GM08714 (cell line): Measurements from ENCODE around the gene ADIPOR2.
"Not testable (repeated sequence)": the region's sequence is repeated elsewhere in the genome, so short reads cannot be mapped to it uniquely, and the experiment has no call there.

Experiments used
- H3K4me3 ChIP-seq: fragments of 200-500 bp; sonication (Bioruptor generic); 2 replicates; pipeline ENCODE4 v1.5.1; 2014; ENCODE audit warnings: mild to moderate bottlenecking, low read length, inconsistent platforms
- ZNF274 ChIP-seq: IDR thresholded peaks from 2 replicates; pipeline ENCODE4 v1.6.1; 2012; ENCODE audit warnings: mild to moderate bottlenecking, low read depth, low read length

ADIPOR2 gene

DNA sequence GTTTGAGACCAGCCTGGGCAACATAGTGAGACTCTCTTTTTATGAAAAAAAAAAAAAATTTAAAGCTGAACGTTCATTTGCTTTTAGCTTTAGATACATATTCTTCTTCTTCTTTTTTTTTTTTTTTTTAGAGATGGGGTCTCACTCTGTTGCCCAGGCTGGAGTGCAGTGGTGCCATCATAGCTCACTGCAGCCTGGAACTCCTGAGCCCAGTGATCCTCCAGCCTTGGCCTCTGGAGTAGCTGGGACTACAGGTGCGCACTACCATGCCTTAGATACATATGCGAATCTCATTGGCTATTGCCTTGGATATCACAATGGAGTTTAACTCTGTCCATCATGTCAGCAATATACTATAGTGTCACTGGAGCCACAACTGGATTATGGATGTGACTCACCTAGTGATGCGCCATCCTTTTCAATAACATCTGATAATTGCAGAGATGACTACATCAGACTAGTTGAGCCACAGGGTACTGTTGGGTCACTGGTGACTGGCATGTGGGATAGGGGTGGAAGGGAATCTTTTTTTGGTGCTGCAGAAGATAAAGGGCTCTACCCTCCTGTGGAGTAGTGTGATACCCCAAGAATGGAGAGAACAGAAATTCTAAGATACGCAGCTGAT lies 2.7 kb upstream of the ADIPOR2 start:
- H3K4me3 ChIP-seq: no peak overlapping the region
- TF ChIP-seq ZNF274: no peak

DNA sequence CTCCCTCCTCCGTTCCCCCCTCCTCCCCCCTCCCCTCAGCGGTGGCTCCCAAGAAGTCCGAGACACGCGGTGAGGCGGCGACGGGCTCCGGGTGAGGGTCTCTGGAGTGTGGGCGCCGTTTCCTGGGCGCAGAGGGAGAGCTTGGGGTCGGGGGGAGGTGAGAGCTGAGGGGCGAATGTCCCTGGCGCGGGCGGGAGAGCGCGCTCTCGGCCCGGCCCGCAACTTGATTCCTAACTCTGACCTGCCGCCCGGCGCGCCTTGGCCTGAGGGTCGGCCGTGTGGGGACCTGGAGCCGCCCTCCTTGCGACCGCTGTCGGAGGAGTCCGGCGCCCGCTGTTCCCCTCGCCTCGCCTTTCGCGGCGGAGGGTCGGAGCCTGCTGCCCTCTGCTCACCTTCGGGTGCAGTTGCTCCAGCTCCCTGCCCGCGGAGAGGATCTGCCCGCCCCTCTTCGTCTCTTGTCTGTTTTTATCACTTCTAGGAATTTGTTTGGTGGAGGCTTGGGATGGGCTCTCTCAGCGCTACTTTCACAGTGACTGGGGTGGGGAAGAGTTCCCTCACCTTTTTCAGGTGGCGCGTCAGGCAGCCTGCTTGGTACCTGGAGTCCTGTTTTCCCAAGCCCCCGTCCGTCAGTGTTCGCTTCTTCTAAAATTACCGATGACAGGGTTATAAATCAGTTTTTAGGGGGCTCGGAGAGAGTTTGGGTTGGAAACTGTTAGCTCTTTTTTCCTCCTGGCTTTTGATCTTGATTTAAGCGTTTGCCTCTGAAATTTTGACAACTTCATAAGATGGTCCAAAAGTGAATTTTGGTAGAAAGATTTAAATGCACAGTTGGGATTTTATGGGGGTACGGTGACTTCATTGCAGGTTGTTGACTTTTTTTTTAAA lies 495 bp downstream of the ADIPOR2 start:
- no peak for TF ChIP-seq ZNF274
- peak overlapping the region; percentile 77 for H3K4me3 ChIP-seq

DNA sequence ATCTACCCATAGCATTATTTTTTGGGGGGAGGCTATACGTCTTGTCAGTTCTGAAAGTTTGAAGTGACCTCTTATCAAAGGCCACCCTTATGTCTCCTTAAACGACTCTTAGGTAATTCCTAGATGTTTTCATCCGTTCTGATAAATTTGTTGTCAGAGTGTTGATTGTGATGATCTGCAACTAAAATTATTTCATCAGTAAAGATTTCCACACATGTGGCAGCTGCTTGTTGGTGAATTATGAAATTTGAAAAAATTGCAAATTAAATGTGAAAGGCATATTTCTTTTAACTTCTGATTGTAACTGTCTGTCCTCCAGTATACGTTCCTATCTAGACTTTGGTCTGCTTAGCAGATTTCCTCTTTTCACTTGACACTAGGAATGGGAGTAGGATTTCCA lies 1.4 kb downstream of the ADIPOR2 start:
- peak overlapping the region; percentile 77; the same call in 1 of the 2 replicates for H3K4me3 ChIP-seq
- no peak for TF ChIP-seq ZNF274

DNA sequence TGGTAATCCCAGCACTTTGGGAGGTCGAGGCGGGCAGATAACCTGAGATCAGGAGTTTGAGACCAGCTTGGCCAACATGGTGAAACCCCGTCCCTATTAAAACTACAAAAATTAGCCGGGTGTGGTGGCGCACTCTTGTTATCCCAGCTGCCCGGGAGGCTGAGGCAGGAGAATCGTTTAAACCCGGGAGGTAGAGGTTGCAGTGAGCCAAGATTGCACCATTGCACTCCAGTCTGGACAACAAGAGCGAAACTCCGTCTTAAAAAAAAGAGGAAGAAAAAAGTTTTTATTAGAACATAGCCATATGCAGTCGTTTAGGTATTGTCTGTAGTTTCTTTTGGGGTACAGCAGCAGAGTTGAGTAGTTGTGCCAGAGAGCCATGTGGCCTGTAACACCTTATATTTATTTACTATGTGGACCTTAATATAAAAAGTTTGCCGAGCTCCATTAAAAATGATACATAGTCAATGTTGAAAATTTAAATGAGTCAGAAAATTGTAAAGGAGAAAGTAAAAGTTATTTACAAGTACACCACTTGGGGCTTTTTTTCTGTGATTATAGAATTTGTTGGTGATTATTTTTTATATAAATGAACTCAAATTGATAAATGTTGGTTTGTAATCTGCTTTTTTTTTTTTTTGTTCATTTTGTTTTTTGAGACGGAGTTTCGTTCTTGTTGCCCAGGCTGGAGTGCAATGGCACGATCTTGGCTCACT lies 2.2 kb downstream of the ADIPOR2 start:
- peak overlapping the region; percentile 77 for H3K4me3 ChIP-seq
- no peak for TF ChIP-seq ZNF274

DNA sequence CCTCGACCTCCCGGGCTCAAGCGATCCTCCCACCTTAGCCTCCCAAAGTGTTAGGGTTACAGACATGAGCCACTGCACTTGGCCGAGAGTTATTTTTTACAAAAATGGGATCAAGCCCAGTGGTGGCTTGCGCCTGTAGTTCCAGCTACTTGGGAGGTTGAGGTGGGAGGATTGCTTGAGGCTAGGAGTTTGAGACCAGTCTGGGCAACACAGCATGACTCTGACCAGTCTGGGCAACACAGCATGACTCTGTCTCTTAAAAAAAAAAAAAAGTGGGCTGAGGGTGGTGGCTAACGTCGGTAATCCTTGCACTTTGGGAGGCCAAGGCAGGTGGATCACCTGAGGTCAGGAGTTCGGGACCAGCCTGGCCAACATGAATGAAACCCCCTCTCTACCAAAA lies 4.2 kb downstream of the ADIPOR2 start:
- H3K4me3 ChIP-seq: not testable (repeated sequence)

DNA sequence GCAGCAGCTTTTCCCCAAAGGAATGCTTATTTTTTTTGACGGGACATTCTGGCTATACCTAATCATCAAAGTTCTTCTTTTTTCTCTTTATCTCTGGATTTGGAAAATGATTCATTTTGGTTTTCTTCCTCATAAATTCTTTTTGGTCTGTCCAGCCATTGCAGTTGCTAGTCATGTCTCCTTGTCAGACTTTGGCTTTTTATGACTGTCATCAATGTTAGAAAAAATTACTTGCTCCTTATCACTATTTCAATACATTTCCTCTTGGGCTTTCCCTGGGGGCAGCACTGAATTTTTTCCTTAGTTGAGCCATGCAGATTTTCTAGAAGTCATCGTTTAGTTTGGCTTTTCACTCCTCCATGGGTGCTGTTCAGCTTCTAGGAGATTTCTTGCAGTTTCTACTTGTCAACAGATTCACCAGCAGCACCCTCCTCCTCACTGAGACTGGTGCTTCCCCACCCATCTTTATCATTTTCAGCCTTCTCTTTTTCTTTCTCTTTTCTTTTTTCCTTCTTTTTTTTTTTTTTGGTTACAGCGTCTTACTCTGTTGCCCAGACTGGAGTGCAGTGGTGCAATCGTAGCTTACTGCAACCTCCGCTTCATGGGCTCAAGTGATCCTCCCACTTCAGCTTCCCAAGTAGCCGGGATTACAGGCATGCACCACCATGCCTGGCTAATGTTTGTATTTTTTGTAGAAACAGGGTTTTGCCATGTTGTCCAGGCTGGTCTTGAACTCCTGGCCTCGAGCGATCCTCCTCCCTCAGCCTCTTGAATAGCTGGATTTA lies 5.2 kb downstream of the ADIPOR2 start:
- H3K4me3 ChIP-seq: no peak overlapping the region
- TF ChIP-seq ZNF274: no peak

DNA sequence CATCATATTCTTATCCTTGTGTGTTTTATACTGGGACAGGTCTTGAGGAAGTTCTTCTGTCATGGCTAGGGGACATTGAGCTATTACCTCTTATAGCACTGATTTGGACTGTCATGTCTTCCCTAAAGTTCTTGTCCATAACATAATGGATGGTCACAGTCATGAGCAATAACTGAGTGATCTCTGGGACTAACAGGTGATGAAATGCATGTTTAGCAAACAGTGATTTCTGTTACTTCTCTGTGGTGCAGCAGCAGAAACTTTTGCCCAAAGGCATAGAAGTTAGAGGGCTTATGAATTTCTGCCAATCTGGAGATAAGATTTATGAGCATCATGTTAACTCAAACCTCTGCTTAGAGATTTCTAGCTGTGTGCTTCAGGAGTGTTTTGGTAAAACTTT lies 5.9 kb downstream of the ADIPOR2 start:
- no peak for TF ChIP-seq ZNF274
- no peak overlapping the region for H3K4me3 ChIP-seq

DNA sequence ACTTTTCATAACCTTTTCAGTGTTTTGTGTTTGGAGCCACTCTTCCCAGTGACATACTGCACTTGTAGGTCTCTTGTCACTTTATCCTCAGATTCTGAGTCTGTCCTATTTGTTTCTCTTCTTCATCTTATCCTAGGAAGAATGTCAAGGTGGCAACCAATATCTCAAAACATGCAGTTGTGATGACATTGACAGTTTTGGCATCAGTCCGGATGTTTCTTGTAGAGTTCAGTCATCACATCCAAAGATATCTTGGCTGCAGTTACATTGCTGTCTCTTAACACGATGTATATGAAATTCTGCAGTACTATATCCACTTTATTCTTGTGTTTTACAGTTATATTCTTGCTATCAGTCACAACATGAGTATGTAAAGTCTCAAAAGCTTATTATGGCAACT lies 6.4 kb downstream of the ADIPOR2 start:
- TF ChIP-seq ZNF274: no peak
- no peak overlapping the region for H3K4me3 ChIP-seq

DNA sequence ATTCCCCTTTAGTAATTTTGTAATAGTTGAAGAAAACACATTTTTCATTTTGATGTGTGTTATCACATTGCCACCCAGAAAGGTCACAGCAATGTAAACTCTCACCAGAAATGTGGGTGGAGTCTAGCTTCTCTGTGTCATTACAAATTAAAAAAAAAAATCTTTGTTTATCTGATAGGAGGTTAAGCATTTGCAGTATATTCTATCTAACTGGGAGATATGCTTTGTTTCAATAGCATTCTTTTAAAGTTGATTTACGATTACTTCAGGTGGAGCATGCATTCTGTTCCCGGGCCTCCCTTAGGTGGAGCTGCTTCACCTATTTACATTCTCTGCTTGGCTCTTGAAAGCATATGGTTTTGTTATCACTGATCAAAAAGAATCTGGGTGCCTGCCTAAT lies 7.8 kb downstream of the ADIPOR2 start:
- TF ChIP-seq ZNF274: no peak
- no peak overlapping the region for H3K4me3 ChIP-seq

DNA sequence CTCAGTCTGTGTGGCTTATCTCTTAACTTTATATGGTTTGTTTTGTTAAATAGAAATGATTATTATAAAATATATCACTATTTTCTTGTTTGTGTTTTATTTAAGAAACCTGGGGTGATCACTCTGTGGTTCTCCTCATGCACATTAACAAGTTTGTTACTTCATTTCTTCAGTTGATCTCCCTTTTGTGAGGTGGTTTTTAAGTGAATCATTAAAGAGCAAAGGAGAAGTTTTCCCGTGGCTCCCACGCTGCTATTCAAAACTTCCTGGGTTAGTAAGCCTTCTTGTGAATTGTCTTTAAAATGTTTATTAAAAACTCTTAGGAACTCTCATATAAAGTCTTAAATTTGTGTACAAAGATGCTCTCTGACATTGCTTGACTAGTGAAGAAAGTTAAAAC lies 11.8 kb downstream of the ADIPOR2 start:
- no peak for TF ChIP-seq ZNF274
- H3K4me3 ChIP-seq: no peak overlapping the region

DNA sequence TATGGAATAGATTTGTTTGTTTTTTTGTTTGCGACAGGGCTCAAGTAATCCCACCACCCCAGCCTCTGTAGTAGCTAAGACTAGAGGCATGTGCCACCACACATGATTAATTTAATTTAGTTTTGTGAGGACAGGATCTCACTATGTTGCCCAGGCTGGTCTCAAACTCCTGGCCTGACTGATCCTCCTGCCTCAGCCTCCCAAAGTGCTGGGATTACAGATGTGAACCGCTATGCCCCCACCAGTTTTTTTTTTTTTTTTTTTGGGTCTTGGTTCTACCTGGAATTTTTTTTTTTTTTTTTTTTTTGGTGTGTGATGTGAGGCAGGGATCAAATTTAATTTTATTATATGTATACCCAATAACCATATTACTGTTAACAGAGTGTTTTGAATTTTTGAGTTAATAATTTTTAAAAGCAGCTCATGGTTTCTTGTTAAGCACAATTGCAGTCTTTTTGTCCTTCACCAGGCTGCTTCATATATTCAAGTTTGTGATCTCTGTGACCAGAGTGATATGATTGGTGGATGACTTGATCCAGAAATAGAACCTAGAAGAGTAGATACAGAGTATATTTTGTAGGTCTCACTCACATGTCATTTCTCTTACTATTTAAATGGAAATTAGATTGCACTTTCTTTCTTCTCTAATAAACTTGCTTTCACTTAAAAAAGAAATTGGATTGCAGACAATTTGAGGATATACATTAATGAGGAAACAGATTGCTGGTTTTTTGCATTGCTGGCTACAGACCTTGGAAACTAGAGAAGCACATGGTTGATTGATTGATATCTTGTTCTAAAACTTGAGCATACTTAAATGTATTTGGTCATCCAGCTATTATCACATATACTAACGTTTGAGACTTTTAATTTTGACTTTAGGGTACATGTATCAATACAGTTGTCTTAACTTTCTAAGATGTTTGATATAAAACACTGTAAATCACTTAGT lies 13.2 kb downstream of the ADIPOR2 start:
- H3K4me3 ChIP-seq: no peak overlapping the region
- no peak for TF ChIP-seq ZNF274

DNA sequence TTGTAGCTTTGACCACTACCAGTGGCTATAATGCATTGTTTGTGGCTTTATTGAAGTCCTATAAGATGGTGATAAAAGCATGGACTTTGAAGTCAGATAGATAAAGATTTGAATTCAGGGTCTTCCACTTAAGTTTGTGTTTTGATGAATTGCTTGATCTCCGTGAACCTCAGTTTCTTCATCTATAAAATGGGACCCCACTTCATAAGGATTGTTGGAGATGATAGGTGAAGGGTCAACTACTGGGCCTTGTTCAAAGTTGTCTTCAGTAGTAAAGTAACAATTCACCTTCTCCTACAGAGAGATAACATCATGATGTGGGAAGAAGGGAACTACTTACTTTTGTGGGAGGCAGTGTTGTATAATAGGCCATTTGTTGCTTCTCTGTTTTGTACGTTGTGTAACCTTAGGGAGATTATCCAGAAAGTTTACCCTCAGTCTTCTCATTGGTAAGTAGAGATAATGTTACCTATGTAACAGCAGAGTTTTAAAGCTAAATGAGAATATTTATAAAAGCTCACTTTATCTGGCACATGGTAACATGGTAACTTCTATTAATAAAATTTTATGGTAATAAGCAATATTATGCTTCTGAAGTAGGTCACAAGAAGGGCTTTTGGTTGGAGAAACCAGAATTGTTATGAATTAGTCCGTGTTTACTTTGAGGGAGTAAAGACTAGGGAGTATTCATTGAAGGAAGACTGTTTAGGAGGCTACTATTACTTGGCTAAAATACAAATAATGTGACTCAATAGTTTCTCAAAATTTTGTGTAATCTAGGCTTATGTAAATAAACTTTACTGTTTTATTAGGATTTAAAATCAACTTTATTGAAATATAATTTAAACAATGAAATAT lies 15.1 kb downstream of the ADIPOR2 start:
- TF ChIP-seq ZNF274: no peak

More for the DNA sequence above, 15.1 kb downstream of the ADIPOR2 start:
- H3K4me3 ChIP-seq: no peak overlapping the region
